Measurements from ENCODE around the gene SNIP1.
"Not testable (repeated sequence)": the region's sequence is repeated elsewhere in the genome, so short reads cannot be mapped to it uniquely, and the experiment has no call there.

GRCh38 chr1:37529888-37530287, 24.2 kb downstream of the SNIP1 start:
- TF ChIP-seq, protein P1, sequence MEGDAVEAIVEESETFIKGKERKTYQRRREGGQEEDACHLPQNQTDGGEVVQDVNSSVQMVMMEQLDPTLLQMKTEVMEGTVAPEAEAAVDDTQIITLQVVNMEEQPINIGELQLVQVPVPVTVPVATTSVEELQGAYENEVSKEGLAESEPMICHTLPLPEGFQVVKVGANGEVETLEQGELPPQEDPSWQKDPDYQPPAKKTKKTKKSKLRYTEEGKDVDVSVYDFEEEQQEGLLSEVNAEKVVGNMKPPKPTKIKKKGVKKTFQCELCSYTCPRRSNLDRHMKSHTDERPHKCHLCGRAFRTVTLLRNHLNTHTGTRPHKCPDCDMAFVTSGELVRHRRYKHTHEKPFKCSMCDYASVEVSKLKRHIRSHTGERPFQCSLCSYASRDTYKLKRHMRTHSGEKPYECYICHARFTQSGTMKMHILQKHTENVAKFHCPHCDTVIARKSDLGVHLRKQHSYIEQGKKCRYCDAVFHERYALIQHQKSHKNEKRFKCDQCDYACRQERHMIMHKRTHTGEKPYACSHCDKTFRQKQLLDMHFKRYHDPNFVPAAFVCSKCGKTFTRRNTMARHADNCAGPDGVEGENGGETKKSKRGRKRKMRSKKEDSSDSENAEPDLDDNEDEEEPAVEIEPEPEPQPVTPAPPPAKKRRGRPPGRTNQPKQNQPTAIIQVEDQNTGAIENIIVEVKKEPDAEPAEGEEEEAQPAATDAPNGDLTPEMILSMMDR (IDR thresholded peaks at IDR 0.05): not testable (repeated sequence)
- not testable (repeated sequence) for TF ChIP-seq POLR2A (IDR thresholded peaks at IDR 0.05)

Measured in lower leg skin (tissue), 3 donors.